HG03442 (cell line): Measurements from ENCODE around the gene GATA2.

ENCODE experiments used
- ATAC-seq: cut with Tn5 transposase; IDR thresholded peaks from one replicate; pipeline ENCODE4 v1.9.1; 2021; ENCODE audit warnings: mild to moderate bottlenecking, moderate library complexity; ENCODE audit not compliant: unreplicated experiment

The GATA2 gene

GRCh38 chr3:128436214-128436613 is 56.8 kb downstream of the GATA2 start:
- no peak for ATAC-seq

- no peak for ATAC-seq
Observed at GRCh38 chr3:128435561-128435960, 57.4 kb downstream of the GATA2 start.

GRCh38 chr3:128435058-128435457 is 57.9 kb downstream of the GATA2 start:
- ATAC-seq = no peak

- no peak for ATAC-seq
Observed at GRCh38 chr3:128434524-128434923, 58.5 kb downstream of the GATA2 start.

GRCh38 chr3:128433837-128434165 is 59.2 kb downstream of the GATA2 start:
- ATAC-seq = no peak

DNA sequence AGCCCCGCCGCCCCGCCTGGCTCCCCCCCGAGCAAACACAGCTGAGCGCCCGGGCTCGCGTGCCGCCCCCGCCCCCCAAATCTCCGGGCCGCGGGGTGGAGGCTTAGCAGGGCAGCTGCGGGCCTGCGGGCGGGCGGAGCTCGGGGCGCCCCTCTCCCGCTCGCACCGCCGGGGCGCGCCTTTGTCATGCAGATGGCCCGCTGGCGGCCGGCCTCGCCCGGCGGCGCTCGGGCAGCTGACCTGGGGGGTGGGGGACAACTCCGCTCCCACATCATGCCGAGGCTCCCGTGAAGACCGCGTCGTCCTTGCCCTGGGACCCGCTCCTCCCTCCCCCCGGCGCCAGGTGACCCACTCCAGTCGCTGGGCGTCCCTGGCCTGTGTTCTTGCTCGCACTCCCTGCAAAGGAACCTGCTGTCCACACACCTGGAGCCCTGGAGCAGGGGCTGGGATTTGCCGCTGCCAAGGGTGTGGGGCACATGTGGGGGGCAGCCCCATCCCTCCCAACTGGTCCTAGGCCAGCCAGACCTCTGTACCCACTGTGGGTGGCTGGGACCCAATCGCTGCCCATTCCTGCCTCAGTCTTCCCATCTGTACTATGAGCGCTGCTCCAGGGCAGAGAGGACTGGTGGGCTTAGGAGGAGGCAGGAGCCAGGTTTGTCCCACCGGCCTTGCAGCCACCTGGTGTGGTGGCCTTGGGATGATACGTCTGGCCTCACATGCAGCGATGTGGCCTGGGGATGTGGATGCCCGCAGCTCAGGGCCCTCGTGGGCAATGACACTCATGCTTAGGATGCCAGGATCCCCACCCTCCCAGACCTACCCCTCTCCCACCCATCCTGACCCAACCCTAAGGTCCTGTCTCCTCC is 59.8 kb downstream of the GATA2 start:
- no peak for ATAC-seq

GRCh38 chr3:128432301-128432970 is 60.6 kb downstream of the GATA2 start:
- ATAC-seq = no peak

GRCh38 chr3:128431803-128432300 is 61.1 kb downstream of the GATA2 start:
- no peak for ATAC-seq

DNA sequence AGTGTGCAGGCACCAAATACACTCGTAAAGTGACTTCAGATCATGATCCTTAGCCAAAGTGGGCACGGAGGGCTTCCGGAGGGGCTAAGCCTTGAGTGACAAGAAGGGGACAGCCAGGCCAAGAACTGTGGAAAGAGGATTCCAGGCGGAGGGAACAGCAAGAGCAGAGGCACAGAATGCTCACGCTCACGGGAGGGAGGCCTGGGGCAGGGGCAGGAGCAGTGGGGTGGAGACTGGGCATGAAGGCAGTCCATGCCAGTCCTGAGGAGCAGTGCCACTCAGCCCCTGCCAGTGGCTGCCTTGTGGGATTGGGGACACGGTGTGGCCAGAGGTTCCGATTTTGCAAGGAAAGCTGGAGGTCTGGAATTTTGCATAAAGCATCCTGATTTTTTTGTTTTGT is 62.3 kb downstream of the GATA2 start:
- no peak for ATAC-seq

- ATAC-seq = no peak
Observed at GRCh38 chr3:128430301-128430700, 62.7 kb downstream of the GATA2 start.

DNA sequence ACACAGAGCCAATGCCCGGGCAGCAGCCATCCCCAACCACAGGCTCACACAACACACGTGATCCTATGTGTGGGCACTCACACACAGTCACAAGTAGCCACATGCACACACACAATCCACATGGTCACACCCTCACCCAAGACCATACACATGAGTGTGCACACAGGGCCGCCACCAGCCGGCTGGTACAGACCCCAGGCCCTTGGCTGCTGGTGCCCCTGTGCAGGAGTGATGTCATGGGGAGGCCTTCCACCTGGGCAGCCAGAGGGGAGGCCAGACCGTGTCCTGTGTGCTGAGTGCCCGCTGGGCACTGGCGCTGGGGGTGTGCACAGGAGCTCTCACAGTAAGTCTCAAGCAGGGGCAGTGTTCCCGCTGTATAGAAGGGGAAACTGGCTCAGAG is 63.2 kb downstream of the GATA2 start:
- ATAC-seq = no peak
